Cerebellar cortex (tissue), 1 donor: ENCODE results near the gene LRIT1.

Source experiments
- DNase-seq: peaks from one replicate; pipeline ENCODE4 v3.0.0-alpha.2; 2015; ENCODE audit warnings: low spot score

The LRIT1 gene

GRCh38 chr10:84214046-84214572 is 27.2 kb downstream of the LRIT1 start:
- DNase-seq: no peak

- DNase-seq: no peak
Observed at GRCh38 chr10:84213076-84213475, 28.3 kb downstream of the LRIT1 start.

- no peak for DNase-seq
Observed at GRCh38 chr10:84212014-84212413, 29.3 kb downstream of the LRIT1 start.

GRCh38 chr10:84211566-84211965 is 29.8 kb downstream of the LRIT1 start:
- no peak for DNase-seq

GRCh38 chr10:84208023-84208422 is 33.3 kb downstream of the LRIT1 start:
- no peak for DNase-seq

- no peak for DNase-seq
Observed at GRCh38 chr10:84205853-84206525, 35.4 kb downstream of the LRIT1 start.

- peak; percentile 61 for DNase-seq
Observed at GRCh38 chr10:84205049-84205852, 36.1 kb downstream of the LRIT1 start.

GRCh38 chr10:84204610-84205009 is 36.7 kb downstream of the LRIT1 start:
- no peak for DNase-seq

GRCh38 chr10:84204122-84204521 is 37.2 kb downstream of the LRIT1 start:
- peak; percentile 15 for DNase-seq

- no peak for DNase-seq
Observed at GRCh38 chr10:84202349-84202748, 39.0 kb downstream of the LRIT1 start.

GRCh38 chr10:84201682-84202081 is 39.7 kb downstream of the LRIT1 start:
- no peak for DNase-seq

- DNase-seq: no peak
Observed at GRCh38 chr10:84201244-84201606, 40.1 kb downstream of the LRIT1 start.

GRCh38 chr10:84200537-84201243 is 40.7 kb downstream of the LRIT1 start:
- no peak for DNase-seq

GRCh38 chr10:84198206-84198915 is 43.0 kb downstream of the LRIT1 start:
- no peak for DNase-seq

- no peak for DNase-seq
Observed at GRCh38 chr10:84197643-84198042, 43.7 kb downstream of the LRIT1 start.

- DNase-seq: peak; percentile 12
Observed at GRCh38 chr10:84196941-84197340, 44.4 kb downstream of the LRIT1 start.

- no peak for DNase-seq
Observed at GRCh38 chr10:84196083-84196482, 45.3 kb downstream of the LRIT1 start.

GRCh38 chr10:84195044-84195830 is 46.1 kb downstream of the LRIT1 start:
- no peak for DNase-seq

- DNase-seq: no peak
Observed at GRCh38 chr10:84194424-84195043, 46.8 kb downstream of the LRIT1 start, which contains the start of gene CDHR1. CDHR1 (plus strand) TSS chr10:84194537; CDS start chr10:84194761, 224 bp downstream.

GRCh38 chr10:84193846-84194423 is 47.4 kb downstream of the LRIT1 start:
- DNase-seq: no peak
